Panc1 (cell line): ENCODE results near the gene PTPA. TPM values are rescaled to one million over a fixed set of nuclear protein-coding genes. Genes with fewer than 3 reads are reported as not detected.

Experiments
- ATAC-seq: fragments of 200-7000 bp; cut with Tn5 transposase; 2 replicates; pipeline ENCODE4 v1.9.1; 2020; ENCODE audit warnings: mild to moderate bottlenecking, moderate library complexity
- BruUV-seq: library from RNA; stranded (reverse); fragments of 400-500 nt; replicated peaks from 2 replicates; lab custom pipeline; 2021; lab: Mats Ljungman, UMichigan
- CTCF ChIA-PET: fragments of 300-600 bp; sonication (Branson Sonifier 250); formaldehyde crosslinking; loops from one replicate; lab custom pipeline; 2022; ENCODE audit warnings: antibody characterized with exemption; lab: Charles Lee
- POLR2A ChIA-PET: fragments of 300-600 bp; sonication (Branson Sonifier 250); formaldehyde crosslinking; loops from one replicate; lab custom pipeline; 2022; ENCODE audit warnings: antibody characterized with exemption; lab: Charles Lee
- DNase-seq: peaks from one replicate; pipeline ENCODE4 v3.0.0-alpha.2; 2010; ENCODE audit warnings: low read depth, low spot score
- H3K27ac ChIP-seq: 2 replicates; pipeline ENCODE4 v1.5.1; 2011; ENCODE audit warnings: mild to moderate bottlenecking, low read length, inconsistent platforms
- H3K27me3 ChIP-seq: fragments of 200-500 bp; sonication (Bioruptor generic); 2 replicates; pipeline ENCODE4 v1.6.0; 2014; ENCODE audit warnings: low read length, inconsistent platforms; ENCODE audit not compliant: control insufficient read depth, insufficient read depth
- H3K36me3 ChIP-seq: fragments of 200-500 bp; sonication (Bioruptor generic); 2 replicates; pipeline ENCODE4 v1.5.1; 2014; ENCODE audit warnings: inconsistent platforms, mild to moderate bottlenecking, low read length, moderate library complexity; ENCODE audit not compliant: control insufficient read depth, insufficient read depth
- H3K4me1 ChIP-seq: 2 replicates; pipeline ENCODE4 v1.5.1; 2011; ENCODE audit warnings: inconsistent platforms, mild to moderate bottlenecking, low read length, moderate library complexity; ENCODE audit not compliant: control insufficient read depth, insufficient read depth
- H3K4me3 ChIP-seq, 2 experiments: 2 replicates each; pipeline ENCODE4 v1.5.1; 2011 to 2012; ENCODE audit warnings: low read depth in 2 of 2, low read length in 2 of 2, mild to moderate bottlenecking in 2 of 2, inconsistent platforms in 1 of 2, moderate library complexity in 1 of 2
- H3K9me3 ChIP-seq: fragments of 200-500 bp; sonication (Bioruptor generic); 2 replicates; pipeline ENCODE4 v1.5.1; 2014; ENCODE audit warnings: low read depth, mild to moderate bottlenecking, inconsistent platforms, low read length, moderate library complexity; ENCODE audit not compliant: control insufficient read depth, insufficient read depth
- CTCF ChIP-seq: fragments of 450-650 bp; IDR thresholded peaks from 2 replicates; pipeline ENCODE4 v1.5.1; 2017; ENCODE audit warnings: mild to moderate bottlenecking
- POLR2AphosphoS5 ChIP-seq: IDR thresholded peaks from 2 replicates; pipeline ENCODE4 v1.6.1; 2012; ENCODE audit warnings: mild to moderate bottlenecking, low read depth, low read length, moderate library complexity
- SIN3A ChIP-seq: IDR thresholded peaks from 2 replicates; pipeline ENCODE4 v1.6.1; 2012; ENCODE audit warnings: low read depth, mild to moderate bottlenecking, low read length, moderate library complexity, borderline replicate concordance; ENCODE audit not compliant: insufficient read depth
- TCF7L2 ChIP-seq: IDR thresholded peaks from 2 replicates; pipeline ENCODE4 v1.6.1; 2011; ENCODE audit warnings: mild to moderate bottlenecking, low read depth, low read length, inconsistent platforms
- in situ Hi-C: cut with HindIII; loops from 2 replicates; pipeline ENCODE4 v1.10.0; 2016; ENCODE audit warnings: low sequenced_read_pairs, low pct_unique_long_range_greater_than_20kb
- intact Hi-C: fragments of 100-400 bp; cut with micrococcal nuclease; formaldehyde crosslinking; loops from one replicate; pipeline ENCODE4 v1.10.0; 2022; ENCODE audit not compliant: unreplicated experiment
- total RNA-seq: library from RNA; stranded (reverse); gene quantifications from one replicate; pipeline ENCODE4 v1.2.1, GENCODE V29; 2021; ENCODE audit not compliant: unreplicated experiment
- TF ChIP-seq, protein P1 (sequence below), 2 experiments: IDR thresholded peaks; 2 replicates each; pipeline ENCODE4 v1.6.1; 2011 to 2012; ENCODE audit warnings: low read depth in 2 of 2, control low read depth in 1 of 2, low read length in 1 of 2, mild to moderate bottlenecking in 1 of 2, moderate library complexity in 1 of 2; ENCODE audit not compliant: insufficient read depth in 1 of 2

The PTPA gene
- total RNA-seq, 1 experiment from 2014 or later, result 114 TPM

- no peak overlapping the region for H3K4me3 ChIP-seq
- TF ChIP-seq TCF7L2 (no peak), CTCF (no peak), SIN3A (no peak), POLR2AphosphoS5 (no peak)
- TF ChIP-seq, protein P1, sequence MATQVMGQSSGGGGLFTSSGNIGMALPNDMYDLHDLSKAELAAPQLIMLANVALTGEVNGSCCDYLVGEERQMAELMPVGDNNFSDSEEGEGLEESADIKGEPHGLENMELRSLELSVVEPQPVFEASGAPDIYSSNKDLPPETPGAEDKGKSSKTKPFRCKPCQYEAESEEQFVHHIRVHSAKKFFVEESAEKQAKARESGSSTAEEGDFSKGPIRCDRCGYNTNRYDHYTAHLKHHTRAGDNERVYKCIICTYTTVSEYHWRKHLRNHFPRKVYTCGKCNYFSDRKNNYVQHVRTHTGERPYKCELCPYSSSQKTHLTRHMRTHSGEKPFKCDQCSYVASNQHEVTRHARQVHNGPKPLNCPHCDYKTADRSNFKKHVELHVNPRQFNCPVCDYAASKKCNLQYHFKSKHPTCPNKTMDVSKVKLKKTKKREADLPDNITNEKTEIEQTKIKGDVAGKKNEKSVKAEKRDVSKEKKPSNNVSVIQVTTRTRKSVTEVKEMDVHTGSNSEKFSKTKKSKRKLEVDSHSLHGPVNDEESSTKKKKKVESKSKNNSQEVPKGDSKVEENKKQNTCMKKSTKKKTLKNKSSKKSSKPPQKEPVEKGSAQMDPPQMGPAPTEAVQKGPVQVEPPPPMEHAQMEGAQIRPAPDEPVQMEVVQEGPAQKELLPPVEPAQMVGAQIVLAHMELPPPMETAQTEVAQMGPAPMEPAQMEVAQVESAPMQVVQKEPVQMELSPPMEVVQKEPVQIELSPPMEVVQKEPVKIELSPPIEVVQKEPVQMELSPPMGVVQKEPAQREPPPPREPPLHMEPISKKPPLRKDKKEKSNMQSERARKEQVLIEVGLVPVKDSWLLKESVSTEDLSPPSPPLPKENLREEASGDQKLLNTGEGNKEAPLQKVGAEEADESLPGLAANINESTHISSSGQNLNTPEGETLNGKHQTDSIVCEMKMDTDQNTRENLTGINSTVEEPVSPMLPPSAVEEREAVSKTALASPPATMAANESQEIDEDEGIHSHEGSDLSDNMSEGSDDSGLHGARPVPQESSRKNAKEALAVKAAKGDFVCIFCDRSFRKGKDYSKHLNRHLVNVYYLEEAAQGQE (IDR thresholded peaks at IDR 0.05; ENCODE audit: insufficient read depth in 1 of 2, low read depth in 2 of 2, low read length in 1 of 2), result no peak
- H3K27me3 ChIP-seq, result no peaks in the 10 kb centered on the region
- no peaks in the 10 kb centered on the region for H3K36me3 ChIP-seq
- ChIA-PET CTCF (no interaction called here), POLR2A (no interaction called here)
- DNase-seq (no peak), ATAC-seq (no peak)
- H3K27ac ChIP-seq, result no peak overlapping the region
- H3K9me3 ChIP-seq, result no peaks in the 10 kb centered on the region
- BruUV-seq, result no TSS peak
- intact Hi-C loops, result no loop called here
- H3K4me1 ChIP-seq, result peaks cover 3% of the 10 kb centered on the region
- in situ Hi-C loops, result no loop called here
Observed at GRCh38 chr9:129150672-129151211, 39.5 kb downstream of the PTPA start.

DNA sequence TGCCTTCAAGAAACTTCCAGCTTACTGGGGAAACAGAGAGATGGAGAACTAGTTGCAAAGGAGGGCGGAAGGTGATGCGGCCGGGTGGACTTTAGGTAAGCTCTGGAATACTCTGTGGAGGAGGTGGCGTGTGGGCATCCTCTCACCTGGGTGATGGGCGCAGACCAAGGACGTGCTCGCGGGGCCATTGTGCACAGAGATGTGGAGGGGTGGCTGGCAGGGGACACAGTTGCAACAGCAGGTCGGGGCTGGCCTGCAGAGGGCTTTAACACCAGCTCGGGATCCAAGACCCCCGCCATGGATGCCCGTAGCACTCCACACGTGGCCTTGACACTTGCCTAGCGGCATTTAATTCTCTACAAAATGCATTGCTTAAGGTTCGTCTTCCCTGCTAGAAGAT lies 40.3 kb downstream of the PTPA start:
- no peak overlapping the region for H3K4me3 ChIP-seq
- H3K36me3 ChIP-seq, result no peaks in the 10 kb centered on the region
- no peak for DNase-seq
- H3K9me3 ChIP-seq, result no peaks in the 10 kb centered on the region
- ChIA-PET POLR2A (interaction anchor here (0.5 kb wide), 1 partner anchor 232 kb away, joined by 3 read pairs; no protein-coding TSS in a partner anchor), CTCF (no interaction called here)
- BruUV-seq, result no TSS peak
- intact Hi-C loops, result no loop called here
- H3K27ac ChIP-seq, result no peak overlapping the region
- no peak for ATAC-seq
- H3K27me3 ChIP-seq, result no peaks in the 10 kb centered on the region
- TF ChIP-seq CTCF, result no peak
- no peak for TF ChIP-seq TCF7L2
- H3K4me1 ChIP-seq, result no peaks in the 10 kb centered on the region
- in situ Hi-C loops, result no loop called here
